ENCODE results near the gene IMMP2L. TPM values are rescaled to one million over a fixed set of nuclear protein-coding genes. Genes with fewer than 3 reads are reported as not detected.

The IMMP2L gene
- total RNA-seq, 1 experiment from 2014 or later: 30.3 TPM

- no peak for DNase-seq (ENCODE audit: extremely low read depth, low read depth)
Observed at GRCh38 chr7:110854651-110855050, 707.6 kb downstream of the IMMP2L start.

DNA sequence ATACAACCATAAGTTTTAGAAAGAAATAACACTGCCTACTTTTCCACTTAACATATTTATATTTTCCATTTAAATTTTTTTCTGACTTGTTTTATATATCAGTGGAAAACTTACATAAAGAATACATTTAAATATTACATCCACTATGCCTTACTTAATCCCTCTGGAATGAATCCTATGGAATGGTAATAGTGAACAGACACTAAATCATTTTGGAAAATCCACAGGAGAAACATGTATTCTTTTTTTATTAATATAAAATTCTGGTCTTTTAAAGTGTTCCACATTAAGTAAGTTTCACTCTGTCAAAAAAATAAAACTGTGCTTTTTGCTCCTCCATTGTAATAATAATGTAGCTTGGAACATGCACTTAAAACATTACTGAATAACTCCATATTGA lies 708.1 kb downstream of the IMMP2L start:
- no peak for DNase-seq (ENCODE audit: extremely low read depth, low read depth)

DNA sequence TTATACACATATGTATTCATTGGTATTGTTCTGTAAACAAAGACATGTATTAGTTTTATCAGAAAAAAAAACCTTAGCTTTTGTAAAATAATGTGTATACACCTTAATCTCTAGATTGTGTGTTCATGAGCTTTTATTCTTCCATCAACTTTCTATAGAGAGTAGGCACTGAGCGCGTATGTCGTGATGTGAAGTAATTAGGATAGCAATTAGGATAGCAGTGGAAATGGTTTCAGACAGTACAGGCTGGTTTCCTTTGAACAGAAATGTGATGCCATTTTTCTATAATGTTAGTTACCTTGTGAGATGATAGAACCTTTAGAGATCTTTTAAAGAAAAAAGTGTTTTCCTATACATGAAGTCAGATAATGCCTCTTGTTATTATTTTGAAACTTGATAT lies 709.0 kb downstream of the IMMP2L start:
- no peak for DNase-seq (ENCODE audit: extremely low read depth, low read depth)

DNA sequence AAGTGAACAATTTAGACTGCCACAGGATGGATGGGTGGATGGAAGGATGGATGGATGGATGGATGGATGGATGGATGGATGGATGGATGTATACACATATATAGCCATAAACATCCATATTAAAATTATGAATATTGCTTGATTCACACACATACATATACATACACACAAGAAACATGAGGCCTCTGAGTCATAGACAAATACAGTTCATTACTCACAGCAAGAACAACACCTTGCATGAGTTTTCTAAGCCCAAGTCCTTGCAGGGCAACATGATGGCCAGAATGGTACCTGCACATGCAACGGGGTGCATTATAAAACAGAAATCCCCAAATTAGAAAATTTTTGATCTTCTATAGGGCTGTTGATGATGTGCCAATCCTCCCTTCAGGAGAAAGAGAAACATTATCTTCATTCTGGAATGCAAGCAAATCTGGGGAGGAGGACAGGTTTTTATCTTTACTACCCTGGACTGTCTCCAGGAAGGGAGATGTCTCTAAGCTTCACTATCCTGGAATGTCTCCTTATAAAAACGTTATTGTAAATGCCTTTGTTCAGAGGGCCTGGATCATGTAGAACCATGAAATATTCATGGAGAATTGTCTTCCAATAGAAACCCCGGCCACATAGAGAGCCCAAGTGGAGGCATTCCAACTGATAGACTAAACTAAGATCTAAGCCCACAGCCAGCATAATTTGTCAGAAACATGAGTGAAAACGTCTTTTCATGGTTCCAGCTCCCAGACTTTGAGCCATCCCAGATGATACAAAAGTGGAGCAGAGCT lies 709.9 kb downstream of the IMMP2L start:
- DNase-seq (ENCODE audit: extremely low read depth, low read depth): no peak

DNA sequence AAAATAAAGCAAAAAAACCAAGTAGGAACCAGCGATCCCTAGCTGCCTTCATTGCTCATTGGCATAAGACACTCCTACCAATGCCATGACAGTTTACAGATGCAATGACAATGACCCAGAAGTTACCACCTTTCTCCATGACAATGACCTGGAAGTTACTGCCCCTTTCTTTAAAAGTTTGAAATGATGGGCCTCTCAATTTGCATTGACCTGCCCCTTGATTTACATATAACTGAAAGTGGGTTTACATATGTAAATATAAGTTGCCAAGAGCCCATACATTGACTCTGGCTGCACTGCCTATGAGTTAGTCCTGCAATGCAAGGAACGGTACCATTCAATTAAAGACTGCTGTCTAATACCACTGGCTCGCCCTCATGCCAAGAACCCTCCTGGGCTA lies 712.1 kb downstream of the IMMP2L start:
- DNase-seq (ENCODE audit: extremely low read depth, low read depth): no peak

- no peak for DNase-seq (ENCODE audit: extremely low read depth, low read depth)
Observed at GRCh38 chr7:110842796-110843195, 719.5 kb downstream of the IMMP2L start.

GRCh38 chr7:110841840-110842545 lies 720.3 kb downstream of the IMMP2L start:
- DNase-seq (ENCODE audit: extremely low read depth, low read depth): no peak

- DNase-seq (ENCODE audit: extremely low read depth, low read depth): no peak
Observed at GRCh38 chr7:110839866-110840265, 722.4 kb downstream of the IMMP2L start.

GRCh38 chr7:110835849-110836248 lies 726.4 kb downstream of the IMMP2L start:
- no peak for DNase-seq (ENCODE audit: extremely low read depth, low read depth)

GRCh38 chr7:110835218-110835617 lies 727.1 kb downstream of the IMMP2L start:
- DNase-seq (ENCODE audit: extremely low read depth, low read depth): no peak

GRCh38 chr7:110831419-110831818 lies 730.9 kb downstream of the IMMP2L start:
- no peak for DNase-seq (ENCODE audit: extremely low read depth, low read depth)

GRCh38 chr7:110830778-110831177 lies 731.5 kb downstream of the IMMP2L start:
- DNase-seq (ENCODE audit: extremely low read depth, low read depth): no peak

GRCh38 chr7:110827936-110828335 lies 734.4 kb downstream of the IMMP2L start:
- DNase-seq (ENCODE audit: extremely low read depth, low read depth): no peak

DNA sequence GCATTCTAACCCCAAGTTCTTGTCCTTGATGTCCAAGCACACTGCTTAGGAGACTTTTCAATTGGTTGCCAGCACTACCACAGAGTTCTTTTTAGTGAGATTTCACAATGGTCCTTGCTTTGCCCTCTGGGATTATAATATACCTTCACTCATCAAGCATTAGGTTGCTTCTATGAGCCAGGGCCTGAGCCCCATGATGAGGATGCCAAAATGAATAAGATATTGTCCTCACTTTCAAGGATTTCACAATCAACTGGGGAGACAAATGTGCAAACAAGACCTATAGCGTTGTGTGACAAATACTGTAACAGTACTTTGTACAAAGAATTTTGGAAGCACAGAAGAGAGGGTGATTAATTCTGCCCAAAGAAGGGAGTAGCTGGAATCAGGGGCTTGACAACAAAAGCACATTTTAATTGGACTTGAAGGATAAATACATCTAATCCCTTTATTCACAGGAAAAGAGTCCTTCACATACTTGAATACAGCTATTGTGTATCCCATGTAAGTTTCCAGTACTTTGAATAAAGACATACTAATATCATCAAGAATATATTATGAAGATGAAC lies 734.9 kb downstream of the IMMP2L start:
- no peak for DNase-seq (ENCODE audit: extremely low read depth, low read depth)

- no peak for DNase-seq (ENCODE audit: extremely low read depth, low read depth)
Observed at GRCh38 chr7:110813986-110814385, 748.3 kb downstream of the IMMP2L start.

- DNase-seq (ENCODE audit: extremely low read depth, low read depth): no peak
Observed at GRCh38 chr7:110809832-110810231, 752.5 kb downstream of the IMMP2L start.

DNA sequence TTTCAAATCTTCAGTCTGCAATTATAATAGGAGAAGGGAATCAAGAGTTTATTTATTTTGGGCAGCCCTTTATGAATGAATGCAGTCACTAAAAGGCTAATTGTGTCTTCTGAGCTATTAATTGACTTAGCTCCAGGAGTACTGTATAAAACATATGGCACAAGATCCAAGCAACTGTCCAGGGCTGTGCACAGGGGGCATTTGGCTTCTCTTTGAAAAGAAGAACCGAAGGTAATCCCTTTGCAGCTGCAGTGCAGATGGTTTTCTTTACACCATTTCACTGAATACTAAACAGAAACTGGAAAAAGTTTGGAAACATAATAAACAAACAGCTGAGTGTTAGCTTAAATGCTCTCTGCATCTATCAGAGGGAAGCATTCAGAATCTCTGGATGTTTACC lies 753.9 kb downstream of the IMMP2L start:
- DNase-seq (ENCODE audit: extremely low read depth, low read depth): no peak

GRCh38 chr7:110804501-110804900 lies 757.8 kb downstream of the IMMP2L start:
- DNase-seq (ENCODE audit: extremely low read depth, low read depth): no peak

DNA sequence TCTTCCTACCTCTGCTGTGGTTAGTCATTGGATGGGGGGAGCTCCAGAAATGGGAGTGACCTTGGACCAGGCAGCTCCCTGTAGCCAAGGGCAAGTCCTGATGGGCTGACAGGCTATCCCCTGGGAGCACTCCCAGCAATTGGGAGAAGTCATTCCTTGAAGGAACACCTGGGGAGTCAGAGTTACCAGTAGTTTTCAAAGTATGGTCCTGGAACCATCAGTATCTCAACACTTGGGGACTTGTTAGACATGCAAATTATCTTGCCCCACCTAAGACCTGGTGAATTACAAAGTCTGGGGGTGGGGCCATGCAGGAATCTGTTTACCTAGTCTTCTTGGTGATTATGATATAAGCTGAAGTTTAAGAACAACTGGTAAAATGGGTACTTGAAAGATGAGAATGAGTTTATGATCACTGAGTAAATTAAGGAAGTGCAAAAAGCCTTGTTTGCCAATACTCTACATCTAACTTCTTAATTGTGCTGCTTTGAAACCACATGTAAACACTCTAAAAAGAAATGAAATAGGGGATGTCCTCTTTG lies 758.6 kb downstream of the IMMP2L start:
- no peak for DNase-seq (ENCODE audit: extremely low read depth, low read depth)

- no peak for DNase-seq (ENCODE audit: extremely low read depth, low read depth)
Observed at GRCh38 chr7:110801502-110801901, 760.8 kb downstream of the IMMP2L start.

GRCh38 chr7:110800984-110801383 lies 761.3 kb downstream of the IMMP2L start:
- no peak for DNase-seq (ENCODE audit: extremely low read depth, low read depth)

GRCh38 chr7:110797656-110798055 lies 764.6 kb downstream of the IMMP2L start:
- no peak for DNase-seq (ENCODE audit: extremely low read depth, low read depth)
